ENCODE measurements around the gene SV2A.
"Not testable (repeated sequence)": the region's sequence is repeated elsewhere in the genome, so short reads cannot be mapped to it uniquely, and the experiment has no call there.

SV2A gene

DNA sequence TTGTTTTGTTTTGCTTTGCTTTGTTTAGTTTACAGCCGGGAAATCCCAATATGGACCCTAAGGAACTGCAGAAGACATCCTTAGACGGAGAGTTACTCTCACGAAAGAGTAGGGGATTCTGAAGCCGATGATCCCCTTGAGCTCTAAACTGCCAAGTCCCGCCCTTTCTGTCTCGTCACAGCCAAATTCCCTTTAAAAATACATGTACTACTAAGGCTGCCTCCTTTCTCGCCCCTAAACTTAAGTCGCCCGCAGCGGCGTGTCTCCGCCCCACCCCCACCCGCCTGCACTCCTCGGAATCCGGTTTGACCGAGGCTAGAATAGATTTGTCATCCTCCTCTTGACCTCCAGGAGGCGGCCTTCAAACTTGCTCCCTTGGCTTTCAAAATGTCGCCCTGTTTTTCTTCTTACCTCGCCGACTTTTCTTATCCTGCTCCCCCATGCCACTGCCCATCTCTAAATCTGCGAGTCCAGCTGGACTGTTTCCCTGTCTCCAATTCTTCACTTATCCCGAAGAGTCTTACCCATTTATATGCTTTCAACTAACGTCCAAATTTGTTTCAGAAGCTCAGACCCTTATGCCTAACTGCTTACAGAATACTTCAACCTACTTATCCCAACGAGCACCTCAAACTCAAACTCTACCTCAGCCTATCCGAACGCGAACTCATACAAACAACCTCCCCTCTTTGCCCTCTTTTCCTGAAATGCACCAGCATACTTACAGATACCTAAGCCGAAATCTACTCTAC, 29.2 kb downstream of the SV2A start:
- TF ChIP-seq, protein P1, sequence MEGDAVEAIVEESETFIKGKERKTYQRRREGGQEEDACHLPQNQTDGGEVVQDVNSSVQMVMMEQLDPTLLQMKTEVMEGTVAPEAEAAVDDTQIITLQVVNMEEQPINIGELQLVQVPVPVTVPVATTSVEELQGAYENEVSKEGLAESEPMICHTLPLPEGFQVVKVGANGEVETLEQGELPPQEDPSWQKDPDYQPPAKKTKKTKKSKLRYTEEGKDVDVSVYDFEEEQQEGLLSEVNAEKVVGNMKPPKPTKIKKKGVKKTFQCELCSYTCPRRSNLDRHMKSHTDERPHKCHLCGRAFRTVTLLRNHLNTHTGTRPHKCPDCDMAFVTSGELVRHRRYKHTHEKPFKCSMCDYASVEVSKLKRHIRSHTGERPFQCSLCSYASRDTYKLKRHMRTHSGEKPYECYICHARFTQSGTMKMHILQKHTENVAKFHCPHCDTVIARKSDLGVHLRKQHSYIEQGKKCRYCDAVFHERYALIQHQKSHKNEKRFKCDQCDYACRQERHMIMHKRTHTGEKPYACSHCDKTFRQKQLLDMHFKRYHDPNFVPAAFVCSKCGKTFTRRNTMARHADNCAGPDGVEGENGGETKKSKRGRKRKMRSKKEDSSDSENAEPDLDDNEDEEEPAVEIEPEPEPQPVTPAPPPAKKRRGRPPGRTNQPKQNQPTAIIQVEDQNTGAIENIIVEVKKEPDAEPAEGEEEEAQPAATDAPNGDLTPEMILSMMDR (IDR thresholded peaks at IDR 0.05; ENCODE audit: low read length, missing control alignments), result peak; percentile 67
- peak; percentile 92 for DNase-seq (ENCODE audit: low read depth)
- H3K4me3 ChIP-seq (replicated peaks; ENCODE audit: low read depth, low read length), result peak overlapping the region; percentile 73

DNA sequence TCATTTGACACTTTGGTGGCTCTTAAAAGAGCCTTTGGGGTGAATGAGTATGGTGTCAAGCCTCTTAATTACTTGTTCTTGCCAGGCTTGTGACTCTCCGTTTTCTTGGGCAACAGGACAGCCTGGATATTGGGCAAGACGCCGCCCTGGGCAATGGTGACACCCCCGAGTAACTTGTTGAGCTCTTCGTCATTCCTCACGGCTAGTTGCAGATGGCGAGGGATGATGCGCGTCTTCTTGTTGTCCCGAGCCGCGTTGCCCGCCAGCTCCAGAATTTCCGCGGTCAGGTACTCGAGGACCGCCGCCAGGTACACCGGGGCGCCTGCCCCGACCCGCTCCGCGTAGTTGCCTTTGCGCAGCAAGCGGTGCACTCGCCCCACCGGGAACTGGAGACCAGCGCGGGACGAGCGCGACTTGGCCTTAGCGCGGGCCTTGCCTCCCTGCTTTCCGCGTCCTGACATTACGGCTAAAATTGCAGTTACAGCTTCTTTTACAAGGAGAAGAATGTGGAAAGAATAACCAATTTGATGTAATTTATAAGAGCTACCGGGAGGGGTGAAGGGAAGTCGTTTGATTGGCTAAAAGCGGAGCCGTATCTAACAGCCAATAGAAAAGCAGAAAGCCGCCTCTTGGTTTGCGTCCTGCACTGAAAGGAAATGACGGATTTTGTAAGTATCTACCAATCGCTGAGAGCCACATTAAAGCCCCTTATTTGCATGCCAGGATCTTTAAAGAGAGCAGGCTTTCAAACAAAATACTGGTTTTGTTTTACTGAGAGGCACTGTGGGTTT, 30.0 kb downstream of the SV2A start:
- TF ChIP-seq, protein P1 (IDR thresholded peaks at IDR 0.05; ENCODE audit: low read length, missing control alignments), result no peak
- DNase-seq (ENCODE audit: low read depth), result peak; percentile 99
- peak overlapping the region; percentile 73 for H3K4me3 ChIP-seq (replicated peaks; ENCODE audit: low read depth, low read length)

DNA sequence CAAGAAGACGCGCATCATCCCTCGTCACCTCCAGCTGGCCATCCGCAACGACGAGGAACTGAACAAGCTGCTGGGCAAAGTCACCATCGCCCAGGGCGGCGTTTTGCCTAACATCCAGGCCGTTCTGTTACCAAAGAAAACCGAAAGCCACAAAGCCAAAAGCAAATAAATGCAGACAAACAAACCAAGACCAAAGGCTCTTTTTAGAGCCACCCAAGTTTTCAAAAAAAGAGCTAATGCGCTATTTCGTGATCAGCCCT, 30.5 kb downstream of the SV2A start:
- not testable (repeated sequence) for DNase-seq (ENCODE audit: low read depth)
- H3K4me3 ChIP-seq (replicated peaks; ENCODE audit: low read depth, low read length), result peak overlapping the region; percentile 73

DNA sequence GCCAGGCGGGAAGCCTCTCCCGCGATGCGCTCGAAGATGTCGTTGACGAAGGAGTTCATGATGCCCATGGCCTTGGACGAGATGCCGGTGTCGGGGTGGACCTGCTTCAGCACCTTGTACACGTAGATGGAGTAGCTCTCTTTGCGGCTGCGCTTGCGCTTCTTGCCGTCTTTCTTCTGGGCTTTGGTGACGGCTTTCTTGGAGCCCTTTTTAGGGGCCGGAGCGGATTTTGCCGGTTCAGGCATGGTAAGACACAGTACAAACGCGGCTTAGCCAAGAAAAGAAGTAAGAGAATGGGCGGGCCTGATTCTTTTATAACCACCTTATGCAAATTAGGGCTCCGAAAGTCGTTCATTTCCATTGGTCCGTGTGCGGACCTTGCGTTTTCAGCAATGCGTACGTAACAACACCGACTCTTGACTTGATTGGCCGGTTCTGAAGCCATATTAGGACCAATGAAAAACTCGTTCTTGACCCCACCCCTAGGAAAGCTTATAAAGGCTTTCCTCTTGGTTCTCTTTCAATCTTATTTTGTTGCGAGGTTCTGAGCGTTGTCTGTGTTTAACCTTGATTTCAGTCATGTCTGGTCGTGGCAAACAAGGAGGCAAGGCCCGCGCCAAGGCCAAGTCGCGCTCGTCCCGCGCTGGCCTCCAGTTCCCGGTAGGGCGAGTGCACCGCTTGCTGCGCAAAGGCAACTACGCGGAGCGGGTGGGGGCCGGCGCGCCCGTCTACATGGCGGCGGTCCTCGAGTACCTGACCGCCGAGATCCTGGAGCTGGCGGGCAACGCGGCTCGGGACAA, 31.0 kb downstream of the SV2A start:
- peak; percentile 100 for DNase-seq (ENCODE audit: low read depth)
- H3K4me3 ChIP-seq (replicated peaks; ENCODE audit: low read depth, low read length), result peak overlapping the region; percentile 73

DNA sequence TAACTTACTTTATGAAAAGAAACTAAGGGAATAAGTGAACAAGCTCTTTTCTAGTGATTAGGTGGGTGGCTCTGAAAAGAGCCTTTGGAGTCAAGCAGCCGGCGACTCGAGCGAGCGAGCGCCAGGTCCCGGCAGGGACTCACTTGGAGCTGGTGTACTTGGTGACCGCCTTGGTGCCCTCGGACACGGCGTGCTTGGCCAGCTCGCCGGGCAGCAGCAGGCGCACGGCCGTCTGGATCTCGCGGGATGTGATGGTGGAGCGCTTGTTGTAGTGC, 31.6 kb downstream of the SV2A start:
- peak; percentile 48 for DNase-seq (ENCODE audit: low read depth)
- peak overlapping the region; percentile 73 for H3K4me3 ChIP-seq (replicated peaks; ENCODE audit: low read depth, low read length)

More for the DNA sequence above, 31.0 kb downstream of the SV2A start:
- TF ChIP-seq, protein P1 (IDR thresholded peaks at IDR 0.05; ENCODE audit: low read length, missing control alignments), result no peak

DNA sequence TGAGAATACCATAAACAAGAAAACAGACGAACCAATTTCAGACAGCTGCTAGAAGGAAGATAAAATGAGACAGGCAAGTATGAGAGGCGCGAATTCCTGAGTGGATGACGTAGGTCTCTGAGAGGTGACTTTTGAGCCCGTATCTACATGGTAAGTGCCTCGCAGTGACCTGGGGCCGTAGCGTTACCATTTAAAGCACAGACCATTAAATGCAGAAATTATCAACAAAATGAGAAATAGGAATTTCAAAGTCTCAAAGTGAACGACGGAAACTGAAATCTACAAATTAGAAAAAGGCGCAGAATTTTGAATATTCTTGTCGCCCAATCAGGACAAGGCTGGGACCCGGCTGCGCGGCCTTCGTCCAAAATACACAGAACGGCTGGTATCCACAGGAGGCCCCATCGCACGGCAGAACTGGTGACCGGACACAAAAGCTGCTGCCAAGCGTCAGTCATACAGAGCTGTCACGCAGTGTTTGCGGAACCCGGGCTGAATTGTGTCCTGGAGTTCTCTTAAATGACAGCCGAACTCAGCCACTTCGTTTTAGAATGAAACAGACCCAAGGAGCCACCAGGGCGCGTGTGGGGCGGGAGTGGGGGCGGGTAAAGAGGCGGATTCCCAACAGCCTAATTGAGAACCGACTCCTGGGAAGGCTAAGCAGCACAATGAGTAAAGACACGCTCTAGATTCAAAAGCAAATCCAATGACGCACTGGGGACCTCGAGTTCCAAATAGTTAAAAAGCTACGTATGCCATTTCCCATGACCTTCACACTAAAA, 32.1 kb downstream of the SV2A start:
- TF ChIP-seq, protein P1 (IDR thresholded peaks at IDR 0.05; ENCODE audit: low read length, missing control alignments), result no peak
- DNase-seq (ENCODE audit: low read depth), result peak; percentile 85
- peak overlapping the region; percentile 73 for H3K4me3 ChIP-seq (replicated peaks; ENCODE audit: low read depth, low read length)

DNA sequence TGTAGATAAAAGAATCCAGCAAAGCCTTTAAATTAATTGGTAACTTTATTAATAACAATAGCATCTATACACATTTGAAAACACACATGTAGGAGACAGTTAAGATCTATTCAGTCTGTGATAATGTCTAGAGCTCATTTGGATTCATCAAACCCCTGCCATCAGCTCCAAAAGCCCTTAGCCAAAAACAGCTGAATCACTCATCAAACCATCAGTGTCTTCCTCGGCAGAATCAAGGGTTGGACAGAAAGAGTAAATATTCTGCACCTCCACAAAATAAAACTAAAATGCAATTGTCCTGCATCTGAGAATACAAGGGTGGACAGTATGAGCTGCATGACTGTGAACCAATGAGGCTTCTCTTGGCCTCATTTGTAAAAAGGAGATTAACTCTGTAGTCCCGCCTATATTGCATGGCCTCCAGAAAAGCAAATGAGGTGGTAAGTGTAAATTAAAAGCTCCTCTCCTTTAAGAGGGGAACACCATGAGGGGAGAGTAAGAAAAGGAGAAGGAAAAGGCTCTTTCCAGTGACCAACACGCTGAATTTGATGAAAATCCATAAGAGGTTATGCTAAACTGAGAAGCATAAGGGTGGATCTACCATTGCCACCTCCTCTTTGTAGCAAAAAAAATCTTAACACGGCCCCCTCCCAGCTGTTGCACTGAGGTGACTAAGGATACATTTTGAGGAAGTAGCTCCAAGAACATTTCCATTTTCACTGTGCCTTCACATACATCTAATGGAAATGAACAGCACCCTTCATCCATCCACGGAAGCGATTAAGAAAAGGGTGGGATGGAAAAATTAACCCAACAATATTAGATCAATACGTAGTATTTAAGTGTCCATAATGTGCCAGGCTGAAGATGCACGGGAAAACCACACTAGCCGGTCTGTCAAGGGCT, 33.0 kb downstream of the SV2A start:
- TF ChIP-seq, protein P1 (IDR thresholded peaks at IDR 0.05; ENCODE audit: low read length, missing control alignments), result no peak
- DNase-seq (ENCODE audit: low read depth), result peak; percentile 13
- H3K4me3 ChIP-seq (replicated peaks; ENCODE audit: low read depth, low read length), result peak overlapping the region; percentile 73

Measured in fibroblast of pulmonary artery (primary cell).